Mammary epithelial cell (primary cell): ENCODE measurements around the gene NUBP1.

Experiments
- CTCF ChIP-seq, 2 donors: IDR thresholded peaks in 1 of 2; conservative IDR thresholded peaks in 1 of 2; 2 replicates each; pipeline ENCODE4 v1.5.1; 2011 to 2012; ENCODE audit warnings: inconsistent platforms in 2 of 2, low read length in 2 of 2, mild to moderate bottlenecking in 2 of 2, control low read depth in 1 of 2, low read depth in 1 of 2; ENCODE audit not compliant: insufficient read depth in 1 of 2; ENCODE audit errors: extremely low read depth in 1 of 2
- EZH2 ChIP-seq: IDR thresholded peaks from 2 replicates; pipeline ENCODE4 v1.6.1; 2012; ENCODE audit warnings: low read length, inconsistent platforms, borderline replicate concordance

GRCh38 chr16:10743227-10743609 is 424 bp upstream of the NUBP1 start:
- TF ChIP-seq CTCF (conservative IDR thresholded peaks at IDR 0.05 in 1 of 2, IDR thresholded peaks at IDR 0.05 in 1 of 2; ENCODE audit: extremely low read depth in 1 of 2, insufficient read depth in 1 of 2, low read depth in 1 of 2, low read length in 2 of 2) = no peak
- TF ChIP-seq EZH2 = no peak
